Right lobe of liver (tissue), 6 donors: ENCODE measurements around the gene KLK11. TPM values are rescaled to one million over a fixed set of nuclear protein-coding genes. Genes with fewer than 3 reads are reported as not detected.
A peak's percentile ranks its signal among the peaks of the same experiment; 100 is the strongest.

Experiments used
- ATAC-seq, 4 donors: fragments of 200-7000 bp; cut with Tn5 transposase; one replicate each; pipeline ENCODE4 v1.9.1; 2020; ENCODE audit warnings: mild to moderate bottlenecking in 4 of 4, moderate library complexity in 4 of 4
- DNase-seq, 3 donors: peaks; one replicate each; pipeline ENCODE4 v3.0.0-alpha.2; 2020
- H3K27ac ChIP-seq, 3 donors: fragments of 200-600 bp; one replicate each; pipeline ENCODE4 v1.8.0; 2022
- H3K27me3 ChIP-seq, 2 donors: fragments of 200-600 bp; one replicate each; pipeline ENCODE4 v1.8.0; 2022
- H3K36me3 ChIP-seq, 4 donors: fragments of 200-600 bp; sonication (generic) in 1 of 4; one replicate each; pipeline versions ENCODE4 v1.5.1 to v1.8.0; 2017 to 2022; ENCODE audit warnings: control low read depth in 1 of 4
- H3K4me1 ChIP-seq, 4 donors: fragments of 200-600 bp; sonication (generic) in 1 of 4; one replicate each; pipeline versions ENCODE4 v1.5.1 to v1.8.0; 2017 to 2022; ENCODE audit warnings: control low read depth in 1 of 4
- H3K4me3 ChIP-seq, 3 donors: fragments of 200-600 bp; one replicate each; pipeline ENCODE4 v1.8.0; 2022
- H3K9me3 ChIP-seq, 4 donors: fragments of 200-600 bp; sonication (generic) in 1 of 4; one replicate each; pipeline versions ENCODE4 v1.5.1 to v1.8.0; 2017 to 2022; ENCODE audit warnings: control low read depth in 1 of 4
- CTCF ChIP-seq, 4 donors: fragments of 200-600 bp in 3 of 4; fragments of 450-650 bp in 1 of 4; IDR thresholded peaks; one replicate each; pipeline versions ENCODE4 v1.5.1 to v1.8.0; 2016 to 2022; ENCODE audit warnings: antibody characterized with exemption in 4 of 4, mild to moderate bottlenecking in 2 of 4
- POLR2A ChIP-seq: fragments of 450-650 bp; IDR thresholded peaks from one replicate; pipeline ENCODE4 v1.6.1; 2017; ENCODE audit warnings: antibody characterized with exemption, mild to moderate bottlenecking
- WGBS: methylation state at CpG from one replicate; pipeline ENCODE4 v1.1.6; 2018; ENCODE audit warnings: low coverage, low lambda C conversion rate; ENCODE audit not compliant: insufficient coverage; ENCODE audit errors: missing lambda C conversion rate; 5-methylcytosine and 5-hydroxymethylcytosine counted together
- intact Hi-C, 2 donors: fragments of 100-400 bp; cut with DNase I; formaldehyde crosslinking; loops; one replicate each; pipeline versions ENCODE4 v1.11.2 to v1.14.1; 2022
- total RNA-seq, 6 experiments: library from RNA; depleted of rRNA in 2 of 6; stranded (reverse); fragments of >200 nt in 2 of 6; fragmentation: NEBNext Ultra II Directional in 3 of 6; extraction: Animal tissue kit (Norgen Biotek cat#: 25700) in 3 of 6; gene quantifications; one replicate each; pipeline versions ENCODE4 v1.1.0 to v1.2.4, GENCODE V29; 2016 to 2023
- donor health status: DM: no; HTN: yes; CAD: no.
- donor health status: DM: no; HTN: no; CAD: no.
- donor health status: DM: no; HTN: no; CAD: no.
- donor health status: DM: no; HTN: yes; CAD: no.
- donor health status: DM: no; HTN: yes; CAD: no.

KLK11 gene
- total RNA-seq, 6 experiments from 2014 or later: not detected

GRCh38 chr19:51016798-51017683, 9.4 kb downstream of the KLK11 start:
- H3K4me3 ChIP-seq: no peak overlapping the region

GRCh38 chr19:51015691-51016267, 10.6 kb downstream of the KLK11 start:
- DNase-seq: no peak
- intact Hi-C loops: no loop called here
- TF ChIP-seq CTCF (IDR thresholded peaks at IDR 0.05) (no peak), POLR2A (no peak)
- Histone ChIP-seq H3K9me3 (no peaks in the 10 kb centered on the region), H3K27ac (no peak overlapping the region), H3K36me3 (no peaks in the 10 kb centered on the region), H3K4me1 (no peaks in the 10 kb centered on the region), H3K4me3 (no peak overlapping the region), H3K27me3 (peaks cover 3 to 6% of the 10 kb centered on the region in 2 donors)
- ATAC-seq: no peak
- WGBS: 82% methylated on average over 7 of the region's 19 CpGs

More at GRCh38 chr19:51016798-51017683, 9.4 kb downstream of the KLK11 start:
- Histone ChIP-seq H3K27me3 (peaks cover 3 to 6% of the 10 kb centered on the region in 2 donors), H3K9me3 (no peaks in the 10 kb centered on the region), H3K27ac (no peak overlapping the region), H3K4me1 (no peaks in the 10 kb centered on the region), H3K36me3 (no peaks in the 10 kb centered on the region)
- intact Hi-C loops: no loop called here
- TF ChIP-seq CTCF (IDR thresholded peaks at IDR 0.05): peak; percentile 28 to 62 (median 46)
- TF ChIP-seq POLR2A: no peak
- DNase-seq (peak in 2 of 3 donors; percentile 51 to 57), ATAC-seq (peak; percentile 38 to 54 (median 42))
- WGBS: 2% methylated on average over 55 of the region's 68 CpGs

- Histone ChIP-seq H3K4me1 (no peaks in the 10 kb centered on the region), H3K27ac (no peak overlapping the region), H3K36me3 (no peaks in the 10 kb centered on the region), H3K27me3 (peaks cover 3 to 6% of the 10 kb centered on the region in 2 donors), H3K4me3 (no peak overlapping the region), H3K9me3 (no peaks in the 10 kb centered on the region)
- DNase-seq (no peak), ATAC-seq (no peak)
- no peak for TF ChIP-seq POLR2A
- no peak for TF ChIP-seq CTCF (IDR thresholded peaks at IDR 0.05)
- intact Hi-C loops: no loop called here
- WGBS: 41% methylated on average over 2 of the region's 6 CpGs
These were observed 12.2 kb downstream of the KLK11 start for GRCh38 chr19:51014242-51014641.

GRCh38 chr19:51012661-51013190, 13.7 kb downstream of the KLK11 start:
- H3K4me3 ChIP-seq: no peak overlapping the region
- intact Hi-C loops: no loop called here
- H3K27ac ChIP-seq: no peak overlapping the region
- DNase-seq (peak in 1 of 3 donors; percentile 2), ATAC-seq (no peak)
- WGBS: 60% methylated on average over 4 of the region's 12 CpGs
- no peaks in the 10 kb centered on the region for H3K9me3 ChIP-seq
- no peaks in the 10 kb centered on the region for H3K4me1 ChIP-seq
- no peaks in the 10 kb centered on the region for H3K36me3 ChIP-seq
- peaks cover 3 to 6% of the 10 kb centered on the region in 2 donors for H3K27me3 ChIP-seq
- no peak for TF ChIP-seq CTCF (IDR thresholded peaks at IDR 0.05)
- TF ChIP-seq POLR2A: no peak
